Subcutaneous abdominal adipose tissue (tissue), 5 donors: Measurements from ENCODE around the gene ASH1L.
A peak's percentile ranks its signal among the peaks of the same experiment; 100 is the strongest.

Experiments
- H3K27ac ChIP-seq: one replicate; pipeline ENCODE4 v1.7.0; 2013; ENCODE audit warnings: low read depth, mild to moderate bottlenecking, inconsistent platforms, low read length, moderate library complexity
- H3K27me3 ChIP-seq, 5 donors: one replicate each; pipeline ENCODE4 v1.7.0; 2013; ENCODE audit warnings: low read length in 5 of 5, inconsistent platforms in 1 of 5; ENCODE audit not compliant: control insufficient read depth in 5 of 5, insufficient read depth in 4 of 5
- H3K36me3 ChIP-seq, 5 donors: one replicate each; pipeline ENCODE4 v1.7.0; 2013; ENCODE audit warnings: low read length in 5 of 5; ENCODE audit not compliant: control insufficient read depth in 5 of 5, insufficient read depth in 5 of 5
- H3K4me1 ChIP-seq, 5 donors: one replicate each; pipeline ENCODE4 v1.7.0; 2013; ENCODE audit warnings: low read length in 5 of 5, mild to moderate bottlenecking in 3 of 5, moderate library complexity in 1 of 5; ENCODE audit not compliant: control insufficient read depth in 5 of 5, insufficient read depth in 5 of 5
- H3K4me3 ChIP-seq, 5 donors: one replicate each; pipeline ENCODE4 v1.7.0; 2013; ENCODE audit warnings: low read length in 5 of 5, low read depth in 1 of 5
- H3K9ac ChIP-seq, 5 donors: one replicate each; pipeline ENCODE4 v1.7.0; 2013; ENCODE audit warnings: low read length in 5 of 5, mild to moderate bottlenecking in 4 of 5, moderate library complexity in 3 of 5
- H3K9me3 ChIP-seq, 5 donors: one replicate each; pipeline ENCODE4 v1.7.0; 2013; ENCODE audit warnings: low read length in 5 of 5; ENCODE audit not compliant: control insufficient read depth in 5 of 5
- donor health status: healthy.
- donor health status: healthy.
- donor health status: healthy.
- donor health status: healthy.
- donor health status: healthy.

Gene ASH1L

GRCh38 chr1:155320252-155320651 lies 242.4 kb downstream of the ASH1L start:
- peaks cover 12 to 48% (median 41%) of the 10 kb centered on the region in 5 donors for H3K4me1 ChIP-seq
- H3K4me3 ChIP-seq, result peak overlapping the region; percentile 66 to 92 (median 77)
- H3K36me3 ChIP-seq, result peaks cover 0 to 21% (median 11%) of the 10 kb centered on the region in 5 donors
- no peaks in the 10 kb centered on the region for H3K9me3 ChIP-seq
- H3K27me3 ChIP-seq, result no peaks in the 10 kb centered on the region
- H3K27ac ChIP-seq, result peak overlapping the region; percentile 62
- H3K9ac ChIP-seq, result peak overlapping the region in 4 of 5 donors; percentile 16 to 65 (median 55)

DNA sequence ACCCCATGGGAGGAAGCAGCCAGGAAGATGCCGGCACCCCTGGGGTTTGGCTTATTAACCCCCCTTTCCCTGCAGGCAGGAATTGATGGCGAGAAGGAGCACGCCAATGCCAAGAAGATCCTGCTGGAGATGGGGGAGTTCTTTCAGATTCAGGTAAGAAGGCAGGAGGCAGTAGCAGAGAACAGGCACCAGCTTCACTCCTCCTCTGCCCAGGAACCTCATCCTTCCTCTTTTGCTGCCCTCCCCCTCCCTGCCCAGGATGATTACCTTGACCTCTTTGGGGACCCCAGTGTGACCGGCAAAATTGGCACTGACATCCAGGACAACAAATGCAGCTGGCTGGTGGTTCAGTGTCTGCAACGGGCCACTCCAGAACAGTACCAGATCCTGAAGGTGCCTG lies 243.1 kb downstream of the ASH1L start:
- no peaks in the 10 kb centered on the region for H3K27me3 ChIP-seq
- H3K4me1 ChIP-seq, result peaks cover 12 to 41% (median 34%) of the 10 kb centered on the region in 5 donors
- peak overlapping the region; percentile 62 for H3K27ac ChIP-seq
- peaks cover 0 to 26% (median 16%) of the 10 kb centered on the region in 5 donors for H3K36me3 ChIP-seq
- no peaks in the 10 kb centered on the region for H3K9me3 ChIP-seq
- H3K4me3 ChIP-seq, result no peak overlapping the region
- no peak overlapping the region for H3K9ac ChIP-seq

GRCh38 chr1:155318082-155318481 lies 244.5 kb downstream of the ASH1L start:
- Histone ChIP-seq H3K4me1 (peaks cover 12 to 35% (median 30%) of the 10 kb centered on the region in 5 donors), H3K27ac (no peak overlapping the region), H3K27me3 (no peaks in the 10 kb centered on the region), H3K4me3 (no peak overlapping the region), H3K36me3 (peaks cover 0 to 36% (median 22%) of the 10 kb centered on the region in 5 donors), H3K9me3 (no peaks in the 10 kb centered on the region), H3K9ac (no peak overlapping the region)

GRCh38 chr1:155316922-155317321 lies 245.7 kb downstream of the ASH1L start:
- H3K27ac ChIP-seq, result no peak overlapping the region
- H3K36me3 ChIP-seq, result peaks cover 0 to 47% (median 28%) of the 10 kb centered on the region in 5 donors
- no peaks in the 10 kb centered on the region for H3K9me3 ChIP-seq
- no peaks in the 10 kb centered on the region for H3K27me3 ChIP-seq
- peaks cover 10 to 24% (median 22%) of the 10 kb centered on the region in 5 donors for H3K4me1 ChIP-seq
- H3K9ac ChIP-seq, result no peak overlapping the region
- no peak overlapping the region for H3K4me3 ChIP-seq

DNA sequence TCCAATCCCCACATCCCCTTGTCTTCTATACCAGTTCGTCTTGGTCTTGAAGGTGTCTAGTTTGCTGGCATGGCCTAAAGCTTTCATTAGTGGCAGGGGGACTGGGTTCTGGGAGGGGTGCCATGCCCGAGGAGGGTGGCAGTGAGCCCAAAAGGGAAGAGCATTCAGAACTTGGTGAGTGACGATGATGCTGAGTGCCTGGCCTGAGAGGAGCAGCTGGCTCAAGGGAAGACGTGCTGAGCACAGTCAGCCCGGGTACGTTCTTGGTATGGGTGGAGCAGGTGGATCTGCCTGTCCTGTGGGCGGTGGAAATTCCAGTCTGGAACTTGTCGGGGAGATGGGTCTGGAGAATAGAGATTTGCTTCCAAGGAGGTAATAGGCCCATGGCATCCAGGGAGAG lies 249.3 kb downstream of the ASH1L start:
- H3K36me3 ChIP-seq, result peaks cover 0 to 43% (median 24%) of the 10 kb centered on the region in 5 donors
- H3K27me3 ChIP-seq, result no peaks in the 10 kb centered on the region
- H3K9ac ChIP-seq, result peak overlapping the region in 1 of 5 donors; percentile 20
- H3K9me3 ChIP-seq, result no peaks in the 10 kb centered on the region
- H3K4me3 ChIP-seq, result no peak overlapping the region
- peaks cover 5 to 21% (median 17%) of the 10 kb centered on the region in 5 donors for H3K4me1 ChIP-seq
- H3K27ac ChIP-seq, result no peak overlapping the region

DNA sequence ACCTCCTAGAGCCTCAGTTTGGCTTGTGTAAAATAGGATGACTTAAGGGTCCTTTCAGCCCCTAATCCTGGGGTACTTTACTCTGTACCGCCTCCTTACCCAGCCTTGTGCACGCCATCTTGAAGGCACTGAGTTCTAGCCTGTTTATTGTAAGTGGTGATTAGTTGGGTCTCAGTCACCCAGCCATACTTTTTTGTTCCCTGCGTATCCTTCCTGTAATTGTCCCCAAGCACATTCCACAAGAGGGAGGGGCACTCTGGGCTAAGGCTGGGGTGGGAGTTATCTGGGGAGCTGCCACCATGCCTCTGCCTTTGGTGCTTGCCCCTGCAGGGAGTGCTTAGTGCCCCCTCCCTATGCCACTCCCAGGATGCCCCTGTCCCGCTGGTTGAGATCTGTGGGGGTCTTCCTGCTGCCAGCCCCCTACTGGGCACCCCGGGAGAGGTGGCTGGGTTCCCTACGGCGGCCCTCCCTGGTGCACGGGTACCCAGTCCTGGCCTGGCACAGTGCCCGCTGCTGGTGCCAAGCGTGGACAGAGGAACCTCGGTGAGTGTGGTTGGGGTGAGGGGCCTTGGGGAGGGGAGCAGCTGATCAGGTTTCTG lies 253.1 kb downstream of the ASH1L start:
- Histone ChIP-seq H3K4me3 (peak overlapping the region; percentile 75 to 98 (median 94)), H3K27me3 (no peaks in the 10 kb centered on the region), H3K36me3 (peaks cover 0 to 26% (median 13%) of the 10 kb centered on the region in 5 donors), H3K27ac (peak overlapping the region; percentile 91), H3K9me3 (no peaks in the 10 kb centered on the region), H3K4me1 (peaks cover 5 to 26% (median 19%) of the 10 kb centered on the region in 5 donors), H3K9ac (peak overlapping the region; percentile 85 to 99 (median 97))

- Histone ChIP-seq H3K27me3 (no peaks in the 10 kb centered on the region), H3K36me3 (peaks cover 0 to 22% (median 12%) of the 10 kb centered on the region in 5 donors), H3K27ac (peak within 1 kb of the TSS; percentile 91)
Observed at GRCh38 chr1:155308493-155309422, 253.8 kb downstream of the ASH1L start, which contains the start of gene FDPS. TSS of gene FDPS (plus strand) at chr1:155308866. CDS start at chr1:155309790, 924 bp downstream.

DNA sequence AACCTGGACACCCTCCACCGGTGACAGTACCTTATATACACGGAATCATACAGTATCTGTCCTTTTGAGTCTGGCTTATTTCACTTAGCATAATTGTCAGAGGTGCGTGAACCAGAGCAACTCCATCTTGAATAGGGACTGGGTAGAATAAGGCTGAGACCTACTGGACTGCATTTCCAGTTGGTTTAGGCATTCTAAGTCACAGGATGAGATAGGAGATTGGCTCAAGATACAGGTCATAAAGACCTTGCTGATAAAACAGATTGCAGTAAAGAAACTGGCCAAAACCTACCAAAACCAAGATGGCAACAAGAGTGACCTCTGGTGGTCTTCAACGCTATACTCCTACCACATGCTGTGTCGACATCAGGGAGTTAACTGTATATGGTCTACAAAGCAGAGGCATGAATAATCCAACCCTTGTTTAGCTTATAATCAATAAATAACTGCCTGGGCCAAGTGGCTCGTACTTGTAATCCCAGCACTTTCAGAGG lies 255.3 kb downstream of the ASH1L start:
- Histone ChIP-seq H3K36me3 (peaks cover 0 to 8% (median 2%) of the 10 kb centered on the region in 5 donors), H3K4me3 (no peak overlapping the region), H3K27me3 (no peaks in the 10 kb centered on the region), H3K27ac (no peak overlapping the region), H3K4me1 (peaks cover 2 to 26% (median 19%) of the 10 kb centered on the region in 5 donors), H3K9ac (no peak overlapping the region), H3K9me3 (no peaks in the 10 kb centered on the region)

More at GRCh38 chr1:155308493-155309422, 253.8 kb downstream of the ASH1L start, which contains the start of gene FDPS:
- peak within 1 kb of the TSS; percentile 75 to 98 (median 94) for H3K4me3 ChIP-seq
- peak within 1 kb of the TSS; percentile 85 to 99 (median 97) for H3K9ac ChIP-seq
- no peaks in the 10 kb centered on the region for H3K9me3 ChIP-seq
- peaks cover 5 to 26% (median 19%) of the 10 kb centered on the region in 5 donors for H3K4me1 ChIP-seq

DNA sequence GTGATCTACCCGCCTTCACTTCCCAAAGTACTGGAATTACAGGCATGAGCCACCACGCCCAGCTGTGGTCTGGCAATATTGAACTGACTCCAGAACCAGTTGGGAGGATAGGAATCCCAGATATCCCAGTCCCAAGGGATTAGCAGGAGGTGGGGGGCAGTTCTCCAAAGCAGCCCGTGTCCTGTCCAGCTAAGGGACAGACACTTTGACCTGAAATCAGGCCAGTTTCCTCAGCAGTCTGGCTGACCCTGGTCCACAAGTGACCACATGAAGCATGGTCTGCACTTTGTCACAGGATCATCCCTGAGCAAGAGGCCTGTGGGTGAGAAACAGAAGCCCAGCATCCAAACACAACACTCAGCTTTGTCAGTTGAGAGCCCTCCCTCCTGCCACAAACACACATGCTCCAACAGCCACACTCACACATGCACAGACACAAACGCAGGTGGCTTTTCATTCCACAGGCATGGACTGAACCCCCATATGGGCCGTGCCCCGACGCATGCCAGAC lies 256.7 kb downstream of the ASH1L start:
- Histone ChIP-seq H3K4me1 (peaks cover 2 to 26% (median 19%) of the 10 kb centered on the region in 5 donors), H3K36me3 (peaks cover 0 to 4% (median 0%) of the 10 kb centered on the region in 5 donors), H3K9me3 (no peaks in the 10 kb centered on the region), H3K27ac (no peak overlapping the region), H3K27me3 (no peaks in the 10 kb centered on the region), H3K9ac (no peak overlapping the region), H3K4me3 (no peak overlapping the region)
